Measurements from ENCODE around the gene ABHD11. TPM values are rescaled to one million over a fixed set of nuclear protein-coding genes. Genes with fewer than 3 reads are reported as not detected.

ABHD11 gene
- total RNA-seq, 1 donor from 2014 or later: 62.2 TPM

GRCh38 chr7:73746378-73746777 lies 7.8 kb upstream of the ABHD11 start:
- DNase-seq (ENCODE audit: low read depth): no peak
- H3K4me3 ChIP-seq (ENCODE audit: low read depth, low read length): no peak overlapping the region
- no peak for TF ChIP-seq CTCF (IDR thresholded peaks at IDR 0.05; ENCODE audit: insufficient read depth, low read length, poor library complexity, severe bottlenecking)
- no peaks in the 10 kb centered on the region for H3K36me3 ChIP-seq (ENCODE audit: control insufficient read depth, insufficient read depth, low read length)
- H3K27me3 ChIP-seq (ENCODE audit: control insufficient read depth, insufficient read depth, low read length): no peaks in the 10 kb centered on the region

GRCh38 chr7:73742753-73743641 lies 4.4 kb upstream of the ABHD11 start:
- Histone ChIP-seq H3K36me3 (ENCODE audit: control insufficient read depth, insufficient read depth, low read length) (no peaks in the 10 kb centered on the region), H3K27me3 (ENCODE audit: control insufficient read depth, insufficient read depth, low read length) (no peaks in the 10 kb centered on the region), H3K4me3 (ENCODE audit: low read depth, low read length) (no peak overlapping the region)
- TF ChIP-seq CTCF (IDR thresholded peaks at IDR 0.05; ENCODE audit: insufficient read depth, low read length, poor library complexity, severe bottlenecking): no peak
- peak; percentile 95 for DNase-seq (ENCODE audit: low read depth)

GRCh38 chr7:73742338-73742752 lies 3.7 kb upstream of the ABHD11 start:
- H3K27me3 ChIP-seq (ENCODE audit: control insufficient read depth, insufficient read depth, low read length): no peaks in the 10 kb centered on the region
- TF ChIP-seq CTCF (IDR thresholded peaks at IDR 0.05; ENCODE audit: insufficient read depth, low read length, poor library complexity, severe bottlenecking): no peak
- no peak overlapping the region for H3K4me3 ChIP-seq (ENCODE audit: low read depth, low read length)
- DNase-seq (ENCODE audit: low read depth): no peak
- H3K36me3 ChIP-seq (ENCODE audit: control insufficient read depth, insufficient read depth, low read length): no peaks in the 10 kb centered on the region

- Histone ChIP-seq H3K36me3 (ENCODE audit: control insufficient read depth, insufficient read depth, low read length) (no peaks in the 10 kb centered on the region), H3K4me3 (ENCODE audit: low read depth, low read length) (no peak overlapping the region), H3K27me3 (ENCODE audit: control insufficient read depth, insufficient read depth, low read length) (no peaks in the 10 kb centered on the region)
- DNase-seq (ENCODE audit: low read depth): no peak
- no peak for TF ChIP-seq CTCF (IDR thresholded peaks at IDR 0.05; ENCODE audit: insufficient read depth, low read length, poor library complexity, severe bottlenecking)
Observed at GRCh38 chr7:73741600-73741999, 3.0 kb upstream of the ABHD11 start.

- no peak for DNase-seq (ENCODE audit: low read depth)
- Histone ChIP-seq H3K4me3 (ENCODE audit: low read depth, low read length) (no peak overlapping the region), H3K27me3 (ENCODE audit: control insufficient read depth, insufficient read depth, low read length) (no peaks in the 10 kb centered on the region), H3K36me3 (ENCODE audit: control insufficient read depth, insufficient read depth, low read length) (no peaks in the 10 kb centered on the region)
- no peak for TF ChIP-seq CTCF (IDR thresholded peaks at IDR 0.05; ENCODE audit: insufficient read depth, low read length, poor library complexity, severe bottlenecking)
Observed at GRCh38 chr7:73740771-73741170, 2.2 kb upstream of the ABHD11 start.

- DNase-seq (ENCODE audit: low read depth): no peak
- Histone ChIP-seq H3K4me3 (ENCODE audit: low read depth, low read length) (no peak overlapping the region), H3K36me3 (ENCODE audit: control insufficient read depth, insufficient read depth, low read length) (no peaks in the 10 kb centered on the region), H3K27me3 (ENCODE audit: control insufficient read depth, insufficient read depth, low read length) (no peaks in the 10 kb centered on the region)
- TF ChIP-seq CTCF (IDR thresholded peaks at IDR 0.05; ENCODE audit: insufficient read depth, low read length, poor library complexity, severe bottlenecking): no peak
Observed at GRCh38 chr7:73740212-73740611, 1.6 kb upstream of the ABHD11 start.
